B cell (primary cell): ENCODE measurements around the gene ABLIM3. TPM values are rescaled to one million over a fixed set of nuclear protein-coding genes. Genes with fewer than 3 reads are reported as not detected.

Experiments
- ATAC-seq: fragments of 200-7000 bp; cut with Tn5 transposase; one replicate; pipeline ENCODE4 v1.10.0; 2021; ENCODE audit warnings: low read depth, mild to moderate bottlenecking, moderate number of reproducible peaks, moderate library complexity
- CTCF ChIA-PET: fragments of 350-600 bp; sonication (Branson Sonifier 250); formaldehyde crosslinking; loops from one replicate; lab custom pipeline; 2021; ENCODE audit warnings: antibody characterized with exemption, inconsistent platforms; lab: Charles Lee
- POLR2A ChIA-PET: fragments of 350-600 bp; sonication (Branson Sonifier 250); formaldehyde crosslinking; loops from one replicate; lab custom pipeline; 2021; ENCODE audit warnings: antibody characterized with exemption; lab: Charles Lee
- DNase-seq: peaks from one replicate; pipeline ENCODE4 v3.0.0; 2013
- H2AFZ ChIP-seq: 2 replicates; pipeline ENCODE4 v1.6.1; 2012; ENCODE audit warnings: mild to moderate bottlenecking, low read depth, low read length; ENCODE audit not compliant: insufficient read depth, poor library complexity, severe bottlenecking
- H3K27ac ChIP-seq, 2 donors: 1 replicate in 1 of 2; 2 replicates in 1 of 2; pipeline ENCODE4 v1.5.1; 2012 to 2013; ENCODE audit warnings: low read length in 2 of 2, mild to moderate bottlenecking in 2 of 2, moderate library complexity in 1 of 2
- H3K27me3 ChIP-seq, 4 experiments: fragments of 200-600 bp in 1 of 4; sonication (generic) in 1 of 4; replicated peaks in 1 of 4; 1 replicate in 2 of 4; 2 replicates in 2 of 4; pipeline versions ENCODE4 v1.6.1 to v1.7.0; 2013 to 2016; ENCODE audit warnings: low read length in 3 of 4, mild to moderate bottlenecking in 2 of 4, mixed read lengths in 1 of 4, moderate library complexity in 1 of 4; ENCODE audit not compliant: insufficient read depth in 4 of 4, control insufficient read depth in 3 of 4; ENCODE audit errors: control extremely low read depth in 1 of 4
- H3K36me3 ChIP-seq, 2 experiments: replicated peaks in 1 of 2; 1 replicate in 1 of 2; 2 replicates in 1 of 2; pipeline versions ENCODE4 v1.6.1 to v1.7.1; 2013; ENCODE audit warnings: low read length in 1 of 2; ENCODE audit not compliant: insufficient read depth in 2 of 2, control insufficient read depth in 1 of 2; ENCODE audit errors: control extremely low read depth in 1 of 2, extremely low read depth in 1 of 2
- H3K4me1 ChIP-seq, 2 donors: fragments of 200-600 bp in 1 of 2; sonication (generic) in 1 of 2; 1 replicate in 1 of 2; 2 replicates in 1 of 2; pipeline versions ENCODE4 v1.5.1 to v1.6.1; 2013 to 2017; ENCODE audit warnings: low read length in 2 of 2; ENCODE audit not compliant: control insufficient read depth in 2 of 2, insufficient read depth in 2 of 2
- H3K4me2 ChIP-seq: replicated peaks from 2 replicates; pipeline ENCODE3; 2012; ENCODE audit warnings: mild to moderate bottlenecking, low read depth, low read length; ENCODE audit not compliant: poor library complexity, severe bottlenecking
- H3K4me3 ChIP-seq, 5 experiments: fragments of 200-600 bp in 1 of 5; sonication (generic) in 1 of 5; 1 replicate in 3 of 5; 2 replicates in 2 of 5; pipeline versions ENCODE4 v1.5.1 to v1.7.0; 2011 to 2016; ENCODE audit warnings: low read length in 4 of 5, mild to moderate bottlenecking in 4 of 5, low read depth in 2 of 5, control low read depth in 1 of 5, moderate library complexity in 1 of 5; ENCODE audit not compliant: insufficient read depth in 1 of 5; ENCODE audit errors: control extremely low read depth in 1 of 5, extremely low read depth in 1 of 5
- H3K79me2 ChIP-seq: fragments of 200-600 bp; sonication (generic); one replicate; pipeline ENCODE4 v1.6.0; 2016; ENCODE audit warnings: low read length; ENCODE audit not compliant: control insufficient read depth, insufficient read depth
- H3K9ac ChIP-seq: fragments of 200-600 bp; sonication (generic); 2 replicates; pipeline ENCODE4 v1.6.1; 2017; ENCODE audit warnings: mild to moderate bottlenecking, low read length, moderate library complexity
- H3K9me3 ChIP-seq, 3 donors: one replicate each; pipeline versions ENCODE4 v1.6.1 to v1.7.1; 2013; ENCODE audit warnings: low read length in 2 of 3; ENCODE audit not compliant: control insufficient read depth in 2 of 3, insufficient read depth in 1 of 3; ENCODE audit errors: control extremely low read depth in 1 of 3
- H4K20me1 ChIP-seq: 2 replicates; pipeline ENCODE4 v1.6.0; 2012; ENCODE audit warnings: mild to moderate bottlenecking, low read length; ENCODE audit not compliant: insufficient read depth, control insufficient read depth, poor library complexity, severe bottlenecking
- H3K27ac Mint-ChIP-seq: one replicate; pipeline ENCODE4 v1.8.0; 2021; ENCODE audit warnings: mixed read lengths
- H3K27me3 Mint-ChIP-seq: one replicate; pipeline ENCODE4 v1.8.0; 2021; ENCODE audit warnings: mixed read lengths
- H3K4me1 Mint-ChIP-seq: one replicate; pipeline ENCODE4 v1.8.0; 2021; ENCODE audit warnings: mixed read lengths
- H3K4me3 Mint-ChIP-seq: one replicate; pipeline ENCODE4 v1.8.0; 2021; ENCODE audit warnings: mixed read lengths
- H3K9me3 Mint-ChIP-seq: one replicate; pipeline ENCODE4 v1.8.0; 2022; ENCODE audit warnings: mixed read lengths; ENCODE audit not compliant: insufficient read depth
- EZH2 ChIP-seq: IDR thresholded peaks from 2 replicates; pipeline ENCODE4 v1.6.1; 2012; ENCODE audit warnings: borderline replicate concordance, low read depth, mild to moderate bottlenecking, moderate library complexity, low read length; ENCODE audit not compliant: insufficient read depth, poor library complexity, severe bottlenecking
- WGBS: methylation state at CpG from one replicate; pipeline ENCODE4 v1.1.5; 2013; ENCODE audit warnings: missing lambda C conversion rate; ENCODE audit not compliant: insufficient coverage; 5-methylcytosine and 5-hydroxymethylcytosine counted together
- intact Hi-C: fragments of 100-400 bp; cut with micrococcal nuclease; formaldehyde crosslinking; loops from one replicate; pipeline ENCODE4 v1.10.0; 2022
- polyA plus RNA-seq: library from polyadenylated mRNA; depleted of rRNA; stranded (reverse); fragments of >200 nt; gene quantifications from 2 replicates; pipeline ENCODE4 v1.2.3, GENCODE V29; 2012
- total RNA-seq, 2 donors: library from RNA; stranded (reverse); fragments of 120-200 nt in 1 of 2; gene quantifications; 1 replicate in 1 of 2; 2 replicates in 1 of 2; pipeline versions ENCODE4 v1.2.3 to v1.2.4, GENCODE V29; 2013 to 2022
- TF ChIP-seq, protein P1 (sequence below): fragments of 200-600 bp; IDR thresholded peaks from one replicate; pipeline ENCODE4 v1.8.0; 2022; ENCODE audit warnings: antibody characterized with exemption, mild to moderate bottlenecking

The ABLIM3 gene
- total and polyA plus RNA-seq, 2 donors (not counting 1 experiment from before 2014, with no cell fraction given), result not detected

DNA sequence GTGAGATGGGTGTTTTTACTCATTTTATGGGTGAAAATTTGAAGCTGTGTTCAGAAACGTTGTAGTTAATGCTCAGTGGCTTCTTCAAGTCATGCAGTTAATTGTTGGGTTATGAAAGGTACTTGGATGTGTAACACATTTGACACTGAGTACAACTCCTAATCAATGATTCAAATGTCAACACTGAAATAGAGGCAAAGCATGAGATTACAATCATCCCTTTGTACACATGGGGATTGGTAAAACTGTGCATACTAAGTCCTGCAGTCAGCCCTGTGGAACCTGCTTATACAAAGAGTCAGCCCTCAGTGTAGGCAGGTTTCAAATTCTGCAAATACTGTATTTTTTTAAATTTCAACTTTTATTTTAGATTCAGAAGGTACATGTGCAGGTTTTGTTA, 3.3 kb downstream of the ABLIM3 start:
- H3K4me1 Mint-ChIP-seq, result peaks cover 7% of the 10 kb centered on the region
- Histone ChIP-seq H3K9ac (no peak overlapping the region), H3K27me3 (peaks cover 0 to 28% (median 12%) of the 10 kb centered on the region in 4 experiments), H3K4me1 (peaks cover 9 to 11% of the 10 kb centered on the region in 2 donors), H3K36me3 (no peaks in the 10 kb centered on the region), H3K79me2 (no peaks in the 10 kb centered on the region), H3K4me2 (no peak overlapping the region), H2AFZ (no peak overlapping the region), H3K9me3 (peaks cover 0 to 20% (median 0%) of the 10 kb centered on the region in 3 donors), H3K27ac (no peak overlapping the region), H3K4me3 (no peak overlapping the region), H4K20me1 (no peaks in the 10 kb centered on the region)
- DNase-seq, result no peak
- ChIA-PET CTCF (interaction anchor here (1.1 kb wide), 1 partner anchor 12 kb away, joined by 4 read pairs; no protein-coding TSS in a partner anchor), POLR2A (no interaction called here)
- no CpG with 5 or more reads among the region's 1 CpG for WGBS
- TF ChIP-seq, protein P1, sequence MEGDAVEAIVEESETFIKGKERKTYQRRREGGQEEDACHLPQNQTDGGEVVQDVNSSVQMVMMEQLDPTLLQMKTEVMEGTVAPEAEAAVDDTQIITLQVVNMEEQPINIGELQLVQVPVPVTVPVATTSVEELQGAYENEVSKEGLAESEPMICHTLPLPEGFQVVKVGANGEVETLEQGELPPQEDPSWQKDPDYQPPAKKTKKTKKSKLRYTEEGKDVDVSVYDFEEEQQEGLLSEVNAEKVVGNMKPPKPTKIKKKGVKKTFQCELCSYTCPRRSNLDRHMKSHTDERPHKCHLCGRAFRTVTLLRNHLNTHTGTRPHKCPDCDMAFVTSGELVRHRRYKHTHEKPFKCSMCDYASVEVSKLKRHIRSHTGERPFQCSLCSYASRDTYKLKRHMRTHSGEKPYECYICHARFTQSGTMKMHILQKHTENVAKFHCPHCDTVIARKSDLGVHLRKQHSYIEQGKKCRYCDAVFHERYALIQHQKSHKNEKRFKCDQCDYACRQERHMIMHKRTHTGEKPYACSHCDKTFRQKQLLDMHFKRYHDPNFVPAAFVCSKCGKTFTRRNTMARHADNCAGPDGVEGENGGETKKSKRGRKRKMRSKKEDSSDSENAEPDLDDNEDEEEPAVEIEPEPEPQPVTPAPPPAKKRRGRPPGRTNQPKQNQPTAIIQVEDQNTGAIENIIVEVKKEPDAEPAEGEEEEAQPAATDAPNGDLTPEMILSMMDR, result no peak
- no peak for TF ChIP-seq EZH2
- intact Hi-C loops, result no loop called here
- H3K27me3 Mint-ChIP-seq, result peaks cover 23% of the 10 kb centered on the region
- H3K27ac Mint-ChIP-seq, result no peak overlapping the region
- no peak for ATAC-seq
- no peak overlapping the region for H3K4me3 Mint-ChIP-seq
- peaks cover 8% of the 10 kb centered on the region for H3K9me3 Mint-ChIP-seq

DNA sequence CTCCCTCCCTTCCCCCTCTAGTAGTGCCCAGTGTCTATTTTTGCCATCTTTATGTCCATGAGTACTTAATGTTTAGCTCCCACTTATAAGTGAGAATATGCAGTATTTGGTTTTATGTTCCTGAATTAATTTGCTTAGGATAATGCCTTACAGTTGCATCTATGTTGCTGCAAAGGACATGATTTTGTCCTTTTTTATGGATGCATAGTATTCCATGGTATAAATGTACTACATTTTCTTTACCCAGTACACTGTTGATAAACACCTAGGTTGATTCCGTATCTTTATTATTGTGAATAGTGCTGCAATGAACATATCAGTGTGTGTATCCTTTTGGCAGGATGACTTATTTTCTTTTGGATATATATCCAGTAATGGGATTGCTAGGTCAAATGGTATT, 3.8 kb downstream of the ABLIM3 start:
- no CpG with 5 or more reads among the region's 1 CpG for WGBS
- H3K4me1 Mint-ChIP-seq, result peaks cover 7% of the 10 kb centered on the region

More for the DNA sequence above, 3.8 kb downstream of the ABLIM3 start:
- H3K27me3 Mint-ChIP-seq, result peaks cover 21% of the 10 kb centered on the region
- no peaks in the 10 kb centered on the region for H3K79me2 ChIP-seq
- H3K9me3 ChIP-seq, result peaks cover 0 to 20% (median 0%) of the 10 kb centered on the region in 3 donors
- no peak overlapping the region for H3K4me3 Mint-ChIP-seq
- TF ChIP-seq, protein P1, result no peak
- TF ChIP-seq EZH2, result no peak
- no peak overlapping the region for H3K4me3 ChIP-seq
- no peak overlapping the region for H3K27ac ChIP-seq
- intact Hi-C loops, result no loop called here
- peaks cover 8% of the 10 kb centered on the region for H3K9me3 Mint-ChIP-seq
- peaks cover 0 to 30% (median 14%) of the 10 kb centered on the region in 4 experiments for H3K27me3 ChIP-seq
- ATAC-seq (no peak), DNase-seq (no peak)
- H2AFZ ChIP-seq, result no peak overlapping the region
- H3K36me3 ChIP-seq, result no peaks in the 10 kb centered on the region
- H3K4me2 ChIP-seq, result no peak overlapping the region
- no peaks in the 10 kb centered on the region for H4K20me1 ChIP-seq
- ChIA-PET CTCF (no interaction called here), POLR2A (no interaction called here)
- H3K27ac Mint-ChIP-seq, result no peak overlapping the region
- H3K4me1 ChIP-seq, result peaks cover 9 to 11% of the 10 kb centered on the region in 2 donors
- H3K9ac ChIP-seq, result no peak overlapping the region
